ENCODE results near the gene TIGIT.
"Not testable (repeated sequence)": the region's sequence is repeated elsewhere in the genome, so short reads cannot be mapped to it uniquely, and the experiment has no call there.

TIGIT gene

GRCh38 chr3:114293838-114294535 lies at the start of gene TIGIT:
TIGIT (plus strand) TSS chr3:114294028; CDS start chr3:114294062, 34 bp downstream.
- no peak for DNase-seq (ENCODE audit: low read depth, low spot score)

GRCh38 chr3:114252954-114253353 lies 40.9 kb upstream of the TIGIT start:
- DNase-seq (ENCODE audit: low read depth, low spot score), result no peak

GRCh38 chr3:114253505-114253904 lies 40.3 kb upstream of the TIGIT start:
- no peak for DNase-seq (ENCODE audit: low read depth, low spot score)

GRCh38 chr3:114259566-114259965 lies 34.3 kb upstream of the TIGIT start:
- DNase-seq (ENCODE audit: low read depth, low spot score), result no peak

- DNase-seq (ENCODE audit: low read depth, low spot score), result no peak
Observed at GRCh38 chr3:114260152-114260551, 33.7 kb upstream of the TIGIT start.

DNA sequence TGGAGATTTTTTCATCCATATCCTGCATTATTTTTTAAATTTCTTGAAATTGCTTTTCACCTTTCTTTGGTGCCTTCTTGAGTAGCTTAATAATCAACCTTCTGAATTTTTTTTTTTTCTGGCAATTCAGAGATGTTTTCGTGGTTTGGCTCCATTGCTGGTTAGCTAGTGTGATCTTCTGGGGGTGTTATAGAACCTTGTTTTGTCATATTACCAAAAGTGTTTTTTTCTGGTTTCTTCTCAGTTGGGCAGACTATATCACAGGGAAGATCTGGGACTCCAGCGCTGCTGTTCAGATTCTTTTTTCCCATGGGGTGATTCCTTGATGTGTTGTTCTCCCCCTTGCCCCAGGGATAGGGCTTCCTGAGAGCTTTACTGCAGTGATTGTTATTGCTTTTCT lies 23.8 kb upstream of the TIGIT start:
- no peak for DNase-seq (ENCODE audit: low read depth, low spot score)

DNA sequence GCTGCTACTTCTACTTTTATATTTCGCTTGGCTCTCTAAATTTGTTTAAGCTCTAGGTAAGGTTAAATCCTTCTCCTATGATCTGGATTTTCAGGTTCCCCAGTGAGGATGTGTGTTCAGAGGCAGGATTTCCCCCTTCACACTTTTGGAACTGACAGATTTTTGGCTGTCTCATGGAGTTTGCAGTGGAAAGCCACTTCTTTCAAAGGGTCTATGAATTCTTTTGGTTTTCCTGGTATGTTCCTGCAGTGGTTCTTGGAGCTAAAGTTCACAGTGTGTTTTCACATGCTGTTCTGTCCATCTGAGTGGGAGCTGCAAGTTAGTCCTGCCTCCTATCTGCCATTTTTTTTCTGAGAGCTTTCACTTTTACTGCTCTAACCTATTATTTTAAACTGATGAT lies 21.6 kb upstream of the TIGIT start:
- no peak for DNase-seq (ENCODE audit: low read depth, low spot score)

GRCh38 chr3:114274929-114275328 lies 18.9 kb upstream of the TIGIT start:
- DNase-seq (ENCODE audit: low read depth, low spot score), result no peak

GRCh38 chr3:114276856-114277255 lies 17.0 kb upstream of the TIGIT start:
- DNase-seq (ENCODE audit: low read depth, low spot score), result not testable (repeated sequence)

GRCh38 chr3:114284644-114285043 lies 9.2 kb upstream of the TIGIT start:
- no peak for DNase-seq (ENCODE audit: low read depth, low spot score)

GRCh38 chr3:114285648-114286230 lies 8.1 kb upstream of the TIGIT start:
- DNase-seq (ENCODE audit: low read depth, low spot score), result no peak

DNA sequence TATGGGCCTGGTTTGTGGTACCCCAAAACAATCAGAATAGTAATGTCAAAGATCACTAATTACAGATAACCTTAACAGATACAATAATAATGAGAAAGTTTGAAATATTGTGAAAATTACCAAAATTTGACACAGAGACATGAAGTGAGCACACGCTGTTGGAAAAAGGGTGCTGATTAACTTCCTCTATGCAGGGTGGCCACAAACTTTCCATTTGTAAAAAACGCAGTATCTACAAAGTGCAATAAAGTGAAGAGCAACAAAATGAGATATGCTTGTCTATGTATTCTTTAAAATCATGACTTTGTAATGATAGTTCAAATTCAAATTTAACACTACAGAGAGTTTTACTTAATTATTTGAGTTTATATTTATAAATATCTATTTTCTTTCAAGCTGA lies 7.6 kb upstream of the TIGIT start:
- DNase-seq (ENCODE audit: low read depth, low spot score), result no peak

GRCh38 chr3:114290911-114291901 lies 2.6 kb upstream of the TIGIT start:
- DNase-seq (ENCODE audit: low read depth, low spot score), result no peak

DNA sequence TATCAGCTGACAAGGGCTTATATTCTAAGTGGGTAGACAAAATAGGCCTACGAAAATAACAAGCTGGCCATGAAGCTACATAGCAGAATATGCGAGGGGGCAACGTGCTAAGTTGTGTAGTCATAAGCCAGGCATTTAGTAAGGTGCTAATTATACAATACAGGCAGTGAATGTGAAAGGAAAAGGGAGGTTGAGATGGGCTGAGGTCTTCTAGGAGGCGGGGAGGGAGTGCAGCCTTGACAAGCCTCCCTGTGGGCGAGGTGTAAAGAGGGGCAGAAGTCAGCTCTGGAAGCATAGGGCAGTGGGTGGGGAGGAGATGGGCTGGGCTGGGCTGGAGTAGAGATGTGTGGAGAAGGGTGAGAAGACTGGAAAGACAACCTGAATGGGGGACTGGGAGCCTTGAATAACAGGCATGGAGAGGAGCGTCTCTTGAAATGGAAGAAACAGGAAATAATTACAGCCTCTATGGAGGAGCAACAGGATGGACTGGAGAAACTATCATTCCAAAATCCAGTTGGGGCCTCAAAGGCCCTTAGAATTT lies 1.2 kb downstream of the TIGIT start:
- DNase-seq (ENCODE audit: low read depth, low spot score), result no peak

GRCh38 chr3:114295946-114296345 lies 2.1 kb downstream of the TIGIT start:
- no peak for DNase-seq (ENCODE audit: low read depth, low spot score)

DNA sequence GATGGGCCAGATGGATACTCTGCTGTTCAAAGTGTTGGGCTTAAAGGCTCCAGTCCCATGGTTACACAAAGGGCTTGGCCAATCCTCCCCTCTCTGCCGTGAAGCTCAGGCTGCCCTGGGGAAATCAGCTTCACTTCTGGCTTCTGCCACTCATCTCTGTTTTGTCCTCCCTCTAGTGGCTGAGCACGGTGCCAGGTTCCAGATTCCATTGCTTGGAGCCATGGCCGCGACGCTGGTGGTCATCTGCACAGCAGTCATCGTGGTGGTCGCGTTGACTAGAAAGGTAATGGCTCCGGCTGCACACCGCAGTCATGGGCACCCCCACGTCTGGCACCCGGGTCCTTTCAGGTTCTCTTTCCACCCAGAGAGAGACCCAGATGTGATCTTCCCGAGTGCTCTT lies 5.6 kb downstream of the TIGIT start:
- no peak for DNase-seq (ENCODE audit: low read depth, low spot score)

DNA sequence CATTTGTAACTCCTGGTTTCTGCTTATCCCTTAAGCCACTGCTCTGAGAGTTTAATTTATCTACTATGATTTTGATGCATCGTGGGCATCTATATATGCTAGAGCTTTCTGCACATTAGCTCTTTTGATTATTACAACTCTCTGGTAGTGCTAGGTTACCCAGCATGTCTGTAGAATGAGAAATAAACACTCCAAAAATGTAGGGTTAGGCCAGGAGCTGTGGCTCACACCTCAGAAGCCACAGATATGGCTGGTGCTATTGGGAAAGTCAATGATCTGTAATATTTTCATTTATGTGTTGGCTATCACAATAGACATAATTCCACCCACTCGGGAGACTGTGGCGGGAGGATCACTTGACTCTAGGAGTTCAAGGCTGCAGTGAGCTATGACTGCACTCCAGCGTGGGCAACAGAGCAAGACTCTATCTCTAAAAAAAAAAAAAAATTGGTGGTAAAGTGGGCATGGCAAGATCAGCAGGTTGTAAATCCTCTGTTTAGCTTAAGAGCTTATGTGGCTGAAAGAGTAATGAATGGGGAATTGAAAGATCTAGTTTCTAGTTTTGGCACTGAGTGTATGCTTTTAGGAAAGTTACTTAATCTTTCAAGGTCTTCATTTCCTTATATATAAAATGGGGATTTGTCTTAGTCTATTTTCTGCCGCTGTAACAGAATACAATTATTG lies 6.3 kb downstream of the TIGIT start:
- no peak for DNase-seq (ENCODE audit: low read depth, low spot score)

GRCh38 chr3:114307222-114307830 lies 13.5 kb downstream of the TIGIT start:
- no peak for DNase-seq (ENCODE audit: low read depth, low spot score)

DNA sequence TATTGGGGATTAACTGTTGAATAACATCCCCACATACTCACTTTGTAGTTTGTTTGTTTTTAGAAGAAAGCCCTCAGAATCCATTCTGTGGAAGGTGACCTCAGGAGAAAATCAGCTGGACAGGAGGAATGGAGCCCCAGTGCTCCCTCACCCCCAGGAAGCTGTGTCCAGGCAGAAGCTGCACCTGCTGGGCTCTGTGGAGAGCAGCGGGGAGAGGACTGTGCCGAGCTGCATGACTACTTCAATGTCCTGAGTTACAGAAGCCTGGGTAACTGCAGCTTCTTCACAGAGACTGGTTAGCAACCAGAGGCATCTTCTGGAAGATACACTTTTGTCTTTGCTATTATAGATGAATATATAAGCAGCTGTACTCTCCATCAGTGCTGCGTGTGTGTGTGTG lies 14.0 kb downstream of the TIGIT start:
- DNase-seq (ENCODE audit: low read depth, low spot score), result no peak

GRCh38 chr3:114308377-114308776 lies 14.5 kb downstream of the TIGIT start:
- DNase-seq (ENCODE audit: low read depth, low spot score), result no peak

DNA sequence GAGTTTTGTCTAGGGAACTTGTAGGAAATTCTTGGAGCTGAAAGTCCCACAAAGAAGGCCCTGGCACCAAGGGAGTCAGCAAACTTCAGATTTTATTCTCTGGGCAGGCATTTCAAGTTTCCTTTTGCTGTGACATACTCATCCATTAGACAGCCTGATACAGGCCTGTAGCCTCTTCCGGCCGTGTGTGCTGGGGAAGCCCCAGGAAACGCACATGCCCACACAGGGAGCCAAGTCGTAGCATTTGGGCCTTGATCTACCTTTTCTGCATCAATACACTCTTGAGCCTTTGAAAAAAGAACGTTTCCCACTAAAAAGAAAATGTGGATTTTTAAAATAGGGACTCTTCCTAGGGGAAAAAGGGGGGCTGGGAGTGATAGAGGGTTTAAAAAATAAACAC lies 15.0 kb downstream of the TIGIT start:
- DNase-seq (ENCODE audit: low read depth, low spot score), result no peak

Measured in brain pericyte (primary cell).